Dedifferentiated amniotic fluid mesenchymal stem cell (primary cell): ENCODE results near the gene AGPAT3.
A peak's percentile ranks its signal among the peaks of the same experiment; 100 is the strongest.

Experiments
- DNase-seq: peaks from one replicate; pipeline ENCODE4 v3.0.0-alpha.2; 2016; ENCODE audit errors: extremely low spot score

Gene AGPAT3

GRCh38 chr21:43864313-43864961, 586 bp upstream of the AGPAT3 start:
- no peak for DNase-seq

- no peak for DNase-seq
Measured at GRCh38 chr21:43865540-43866259, 677 bp downstream of the AGPAT3 start.

GRCh38 chr21:43866260-43866629, 1.2 kb downstream of the AGPAT3 start:
- DNase-seq = peak; percentile 68

GRCh38 chr21:43866659-43867331, 1.8 kb downstream of the AGPAT3 start:
- no peak for DNase-seq

GRCh38 chr21:43867332-43867703, 2.3 kb downstream of the AGPAT3 start:
- DNase-seq = no peak

- DNase-seq = no peak
Measured at GRCh38 chr21:43867948-43868347, 2.9 kb downstream of the AGPAT3 start.

GRCh38 chr21:43868461-43868860, 3.4 kb downstream of the AGPAT3 start:
- DNase-seq = no peak

- DNase-seq = no peak
Measured at GRCh38 chr21:43869486-43870325, 4.7 kb downstream of the AGPAT3 start.

- DNase-seq = no peak
Measured at GRCh38 chr21:43871487-43871886, 6.5 kb downstream of the AGPAT3 start.

- DNase-seq = no peak
Measured at GRCh38 chr21:43872531-43873197, 7.6 kb downstream of the AGPAT3 start.

GRCh38 chr21:43873673-43874072, 8.7 kb downstream of the AGPAT3 start:
- DNase-seq = no peak

GRCh38 chr21:43874085-43874805, 9.2 kb downstream of the AGPAT3 start:
- no peak for DNase-seq

GRCh38 chr21:43876605-43877004, 11.6 kb downstream of the AGPAT3 start:
- no peak for DNase-seq

GRCh38 chr21:43877936-43878575, 13.0 kb downstream of the AGPAT3 start:
- no peak for DNase-seq

GRCh38 chr21:43879348-43880110, 14.5 kb downstream of the AGPAT3 start:
- DNase-seq = no peak

- DNase-seq = no peak
Measured at GRCh38 chr21:43880111-43880985, 15.3 kb downstream of the AGPAT3 start.

GRCh38 chr21:43881283-43881682, 16.3 kb downstream of the AGPAT3 start:
- DNase-seq = no peak

GRCh38 chr21:43881935-43882334, 16.9 kb downstream of the AGPAT3 start:
- DNase-seq = no peak
